K562 (cell line): Measurements from ENCODE around the gene TMEM187. TPM values are rescaled to one million over a fixed set of nuclear protein-coding genes. Genes with fewer than 3 reads are reported as not detected.

Source experiments
- AFF1 ChIP-seq, 2 experiments: fragments of 450-650 bp; IDR thresholded peaks; 2 replicates each; pipeline ENCODE4 v1.6.1; 2018; ENCODE audit warnings: mild to moderate bottlenecking in 2 of 2, low read depth in 1 of 2; ENCODE audit not compliant: partially characterized antibody in 2 of 2
- CREM ChIP-seq: IDR thresholded peaks from 2 replicates; pipeline ENCODE4 v1.6.1; 2014; ENCODE audit warnings: antibody characterized with exemption, low read depth
- ETV5 ChIP-seq: sonication (generic); formaldehyde crosslinking; IDR thresholded peaks from 2 replicates; pipeline ENCODE4 v1.4.0; 2020; ENCODE audit warnings: low read depth, mild to moderate bottlenecking, missing genetic modification reagents
- MGA ChIP-seq: fragments of 450-650 bp; IDR thresholded peaks from 2 replicates; pipeline ENCODE4 v1.6.1; 2016; ENCODE audit warnings: mild to moderate bottlenecking, moderate library complexity
- NKRF ChIP-seq: fragments of 450-650 bp; IDR thresholded peaks from 2 replicates; pipeline ENCODE4 v1.6.1; 2016; ENCODE audit warnings: borderline replicate concordance
- polyA plus RNA-seq, 8 experiments: library from polyadenylated mRNA; depleted of rRNA in 4 of 8; stranded (reverse) in 5 of 8; unstranded in 3 of 8; fragments of >200 nt; fragmentation: Nextera tagmentation in 2 of 8; fragmentation: Illumina TruSeq in 1 of 8; extraction: Ambion mirVana in 2 of 8; extraction: Trizol in 1 of 8; gene quantifications; 2 replicates each; pipeline versions ENCODE4 v1.2.1 to v1.2.3, GENCODE V29; 2011 to 2014; ENCODE audit warnings: inconsistent platforms in 1 of 8, missing spikeins in 1 of 8
- total RNA-seq, 7 experiments: library from RNA; depleted of rRNA in 6 of 7; stranded (reverse); fragments of >200 nt in 6 of 7; fragmentation: Illumina TruSeq in 2 of 7; extraction: Trizol in 2 of 7; gene quantifications; 2 replicates each; pipeline versions ENCODE4 v1.2.1 to v1.2.3, GENCODE V29; 2011 to 2021; ENCODE audit warnings: low replicate concordance in 1 of 7

The TMEM187 gene
- total and polyA plus RNA-seq, 9 of the 15 experiments (the other 6 are each of a cell fraction or from before 2014, with no cell fraction given): 0.13 to 6.4 (median 1.6) TPM

- TF ChIP-seq NKRF (peak; percentile 71; the same call in 1 of the 2 replicates), CREM (0 out of 2 replicates have a peak, but pooled peaks have one; percentile 21), MGA (0 out of 2 replicates have a peak, but pooled peaks have one; percentile 23), AFF1 (IDR thresholded peaks at IDR 0.05; ENCODE audit: low read depth in 1 of 2, partially characterized antibody in 2 of 2) (no peak), ETV5 (CRISPR knock-in tag) (0 out of 2 replicates have a peak, but pooled peaks have one; percentile 11)
Observed at GRCh38 chrX:153935326-153935851, 37.2 kb upstream of the TMEM187 start (continued).
